GM23338 (cell line): ENCODE measurements around the gene NPAS3.

Experiments
- CREB1 ChIP-seq: fragments of 250-450 bp; sonication (Bioruptor Pico); IDR thresholded peaks from 2 replicates; pipeline ENCODE4 v1.5.0; 2020; ENCODE audit warnings: low read depth, mild to moderate bottlenecking, moderate library complexity
- CTCF ChIP-seq, 2 experiments: fragments of 200-600 bp in 1 of 2; sonication (generic) in 1 of 2; conservative IDR thresholded peaks; 2 replicates each; pipeline versions ENCODE4 v1.5.1 to v1.6.1; 2016 to 2017; ENCODE audit warnings: antibody characterized with exemption in 2 of 2, low read depth in 2 of 2, mild to moderate bottlenecking in 2 of 2, moderate library complexity in 1 of 2
- ETS1 ChIP-seq: IDR thresholded peaks from 2 replicates; pipeline ENCODE4 v1.6.1; 2016; ENCODE audit warnings: antibody characterized with exemption
- EZH2 ChIP-seq: fragments of 200-600 bp; sonication (generic); IDR thresholded peaks from one replicate; pipeline ENCODE4 v1.8.0; 2017; ENCODE audit warnings: antibody characterized with exemption, mild to moderate bottlenecking, low read depth; ENCODE audit not compliant: unreplicated experiment
- EZH2phosphoT487 ChIP-seq: fragments of 200-600 bp; sonication (generic); IDR thresholded peaks from one replicate; pipeline ENCODE4 v1.8.1; 2018; ENCODE audit warnings: antibody characterized with exemption; ENCODE audit not compliant: unreplicated experiment
- JUNB ChIP-seq: IDR thresholded peaks from one replicate; pipeline ENCODE4 v1.6.1; 2016; ENCODE audit warnings: antibody characterized with exemption; ENCODE audit not compliant: unreplicated experiment
- NANOG ChIP-seq: IDR thresholded peaks from 2 replicates; pipeline ENCODE4 v1.6.1; 2016; ENCODE audit warnings: antibody characterized with exemption, borderline replicate concordance
- POLR2AphosphoS5 ChIP-seq: IDR thresholded peaks from 2 replicates; pipeline ENCODE4 v1.6.1; 2016; ENCODE audit warnings: antibody characterized with exemption, low read depth
- REST ChIP-seq: IDR thresholded peaks from one replicate; pipeline ENCODE4 v1.6.1; 2018; ENCODE audit warnings: antibody characterized with exemption; ENCODE audit not compliant: unreplicated experiment
- ZNF114 ChIP-seq: fragments of 250-450 bp; sonication (Bioruptor Pico); IDR thresholded peaks from 2 replicates; pipeline ENCODE4 v1.5.0; 2020; ENCODE audit warnings: mild to moderate bottlenecking, moderate library complexity

- TF ChIP-seq CTCF (conservative IDR thresholded peaks at IDR 0.05; ENCODE audit: low read depth in 2 of 2) = no peak
- no peak for TF ChIP-seq REST
- no peak for TF ChIP-seq CREB1 (CRISPR knock-in tag)
- TF ChIP-seq POLR2AphosphoS5 = no peak
- TF ChIP-seq EZH2phosphoT487 = no peak
- TF ChIP-seq EZH2 = no peak
- no peak for TF ChIP-seq JUNB
- TF ChIP-seq ZNF114 (CRISPR knock-in tag) = no peak
- no peak for TF ChIP-seq ETS1
- TF ChIP-seq NANOG = no peak
Observed at GRCh38 chr14:33525626-33526025, 586.9 kb downstream of the NPAS3 start.
